ENCODE data around the gene PBLD.
A peak's percentile ranks its signal among the peaks of the same experiment; 100 is the strongest.

Gene PBLD

DNA sequence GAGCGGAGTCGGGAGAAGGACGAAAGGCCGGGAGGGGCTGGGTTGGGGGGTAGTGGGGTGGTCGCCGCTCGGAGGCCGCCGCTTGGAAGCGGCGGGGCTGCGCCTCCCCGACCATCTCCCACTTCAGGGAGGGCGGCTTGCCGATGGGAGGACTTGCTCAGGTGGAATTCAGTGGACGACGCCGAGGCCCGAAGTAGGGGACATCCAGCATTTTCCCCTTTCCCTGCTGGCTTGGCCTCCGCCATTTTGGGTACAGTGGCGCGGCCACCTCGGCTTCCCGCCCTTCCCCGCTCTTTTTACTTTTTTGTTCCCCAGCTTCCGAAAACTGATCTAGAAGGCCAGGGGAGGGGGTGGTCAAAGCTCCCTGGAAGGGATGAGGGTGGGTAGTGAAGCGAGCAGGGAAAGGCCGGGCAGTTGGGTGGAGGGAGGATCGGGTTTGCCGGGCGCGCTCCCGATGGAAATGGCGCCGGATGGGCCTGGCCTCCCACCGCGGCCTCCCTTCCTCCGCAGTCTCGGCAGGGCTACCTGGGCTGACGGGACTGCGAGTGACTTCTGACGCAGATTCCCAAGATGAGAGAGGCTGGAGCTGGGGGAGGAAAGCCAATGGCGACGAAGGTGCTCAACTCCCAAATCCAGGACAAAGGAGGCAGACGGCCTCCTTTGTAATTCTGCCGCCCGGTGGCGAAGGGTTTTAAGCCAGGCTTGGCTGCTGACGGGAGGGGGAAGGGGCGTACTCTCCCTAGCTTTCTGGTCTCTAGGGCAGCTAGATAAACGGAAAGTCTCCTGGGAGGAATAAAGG is at the start of gene PBLD:
TSS of gene PBLD (minus strand) at position 670 of the 799 bp plus-strand sequence. CDS start 26,084 bp downstream, outside the sequence.
- DNase-seq = peak; percentile 85

GRCh38 chr10:68371604-68372003 is 38.9 kb upstream of the PBLD start:
- DNase-seq = no peak

DNA sequence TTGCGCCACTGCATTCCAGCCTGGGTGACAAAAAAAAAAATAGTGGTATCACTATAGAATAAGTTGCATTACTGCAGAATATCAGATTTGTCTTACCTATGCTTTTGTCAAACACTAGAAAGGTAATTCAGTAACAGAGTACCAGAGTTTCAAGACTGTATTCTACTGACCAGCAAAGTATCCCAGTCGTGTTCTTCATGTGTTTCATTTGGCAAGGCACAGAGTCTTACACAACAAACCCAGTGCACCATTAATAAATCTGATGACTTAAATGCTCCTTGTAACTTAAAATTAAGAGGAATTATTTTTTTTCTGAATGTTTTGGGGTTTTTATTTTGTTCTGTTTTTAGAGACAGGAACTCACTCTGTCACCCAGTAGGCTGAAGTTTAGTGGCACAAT is 34.4 kb upstream of the PBLD start:
- DNase-seq = no peak

DNA sequence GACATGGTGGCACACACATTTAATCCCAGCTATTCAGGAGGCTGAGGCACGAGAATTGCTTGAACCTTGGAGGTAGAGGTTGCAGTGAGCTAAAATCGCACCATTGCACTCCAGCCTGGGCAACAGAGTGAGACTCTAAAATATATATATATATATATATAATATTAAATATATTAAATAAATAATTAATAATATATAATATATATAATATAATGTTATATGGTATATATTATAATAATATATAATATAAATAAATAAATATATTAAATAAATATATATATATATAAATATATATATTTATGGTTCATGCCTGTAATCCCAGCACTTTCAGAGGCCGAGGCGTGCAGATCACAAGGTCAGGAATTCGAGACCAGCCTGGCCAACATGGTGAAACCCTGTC is 33.9 kb upstream of the PBLD start:
- no peak for DNase-seq

DNA sequence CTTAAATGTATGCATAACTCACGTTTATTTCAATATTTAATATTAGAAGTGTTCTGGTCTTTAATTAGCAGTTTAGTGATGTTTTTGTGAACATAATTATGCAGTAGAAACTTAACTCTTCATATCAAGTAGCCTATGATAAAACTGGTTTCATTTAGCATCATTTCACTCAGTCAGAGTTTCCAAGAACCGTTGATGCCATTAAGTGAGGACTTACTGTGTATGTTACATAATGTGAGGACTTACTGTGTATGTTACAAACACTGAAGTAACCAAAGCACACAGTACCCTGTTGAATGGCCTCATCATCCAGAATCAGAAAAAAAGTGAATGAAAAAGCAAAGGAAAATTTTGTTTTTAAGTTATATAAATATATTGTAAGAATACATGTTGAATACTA is 32.9 kb upstream of the PBLD start:
- DNase-seq = no peak

- no peak for DNase-seq
These were observed 31.6 kb upstream of the PBLD start for GRCh38 chr10:68364101-68364886.

DNA sequence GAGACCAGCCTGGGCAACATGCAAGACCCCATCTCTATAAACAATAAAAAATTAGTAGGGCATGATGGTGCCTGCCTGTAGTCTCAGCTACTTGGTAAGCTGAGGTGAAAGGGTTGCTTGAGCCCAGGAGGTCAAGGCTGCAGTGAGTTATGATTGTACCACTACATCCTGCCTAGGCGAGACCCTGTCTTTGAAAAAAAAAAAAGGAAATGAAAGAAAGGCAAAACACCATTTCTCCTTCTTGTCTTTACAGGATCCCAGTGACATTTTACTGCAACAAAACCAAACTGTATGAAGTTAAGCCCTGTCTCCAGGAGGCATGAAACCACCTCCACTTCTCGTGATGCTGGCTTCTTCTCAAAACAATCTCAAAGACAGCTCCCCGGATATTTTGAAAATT is 29.9 kb upstream of the PBLD start:
- DNase-seq = no peak

DNA sequence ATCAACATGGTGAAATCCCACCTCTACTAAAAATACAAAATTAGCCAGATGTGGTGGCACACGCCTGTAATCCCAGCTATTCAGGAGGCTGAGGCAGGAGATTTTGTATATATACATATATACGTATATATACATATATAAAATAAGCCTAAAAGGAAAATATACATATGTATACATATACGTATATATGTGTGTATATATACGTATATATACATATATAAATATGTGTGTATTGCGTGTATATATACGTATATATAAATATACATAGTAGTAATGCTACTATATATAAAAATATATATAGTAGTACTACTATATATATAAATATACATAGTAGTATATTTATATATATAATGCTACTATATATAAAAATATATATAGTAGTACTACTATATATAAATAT is 26.5 kb upstream of the PBLD start:
- no peak for DNase-seq

DNA sequence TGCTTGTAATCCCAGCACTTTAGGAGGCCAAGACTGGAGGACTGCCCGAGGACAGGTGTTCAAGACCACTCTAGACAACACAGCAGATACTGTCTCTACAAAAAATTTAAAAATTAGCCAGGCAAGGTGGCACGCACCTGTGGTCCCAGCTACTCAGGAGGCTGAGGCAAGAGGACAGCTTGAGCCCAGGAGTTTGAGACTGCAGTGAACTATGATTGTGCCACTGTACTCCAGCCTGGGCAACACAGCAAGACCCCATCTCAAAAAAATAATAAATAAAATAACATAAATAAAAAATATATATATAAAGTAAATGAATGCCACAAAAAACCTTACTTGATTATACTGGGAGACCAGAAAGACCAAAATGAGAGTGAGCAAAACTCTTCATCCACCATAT is 20.8 kb upstream of the PBLD start:
- no peak for DNase-seq

- DNase-seq = peak; percentile 73
These were observed 15.6 kb upstream of the PBLD start for GRCh38 chr10:68348265-68348741.

- no peak for DNase-seq
These were observed 14.0 kb upstream of the PBLD start for GRCh38 chr10:68346774-68347173.

GRCh38 chr10:68345621-68346020 is 12.9 kb upstream of the PBLD start:
- no peak for DNase-seq

DNA sequence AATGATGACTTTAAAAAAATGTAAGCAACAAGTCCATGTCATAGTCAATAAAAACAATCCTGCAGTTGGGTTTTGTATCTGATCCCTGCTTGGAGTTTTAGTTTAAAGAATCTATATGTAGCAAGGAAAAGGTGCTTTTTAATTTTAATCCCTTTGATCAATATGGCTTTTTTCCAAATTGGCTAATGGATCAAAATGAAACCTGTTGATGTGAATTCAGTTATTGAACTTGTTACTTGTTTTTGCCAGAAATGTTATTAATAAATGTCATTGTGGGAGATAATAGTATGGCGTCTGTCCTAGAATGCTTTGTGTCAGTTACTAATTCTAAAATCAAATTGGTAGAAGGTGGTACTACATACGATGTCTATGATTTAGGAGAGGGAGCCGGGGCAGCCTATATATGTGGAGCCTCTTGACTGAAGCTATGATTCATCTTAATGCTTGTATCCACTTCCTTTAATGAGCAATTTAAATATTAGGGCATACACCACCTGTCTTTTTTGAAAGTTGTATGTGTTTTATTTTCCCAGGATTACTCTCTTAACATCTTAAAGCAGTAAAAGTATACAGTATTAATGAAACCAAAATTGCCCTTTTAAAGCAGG is 10.3 kb upstream of the PBLD start:
- no peak for DNase-seq

DNA sequence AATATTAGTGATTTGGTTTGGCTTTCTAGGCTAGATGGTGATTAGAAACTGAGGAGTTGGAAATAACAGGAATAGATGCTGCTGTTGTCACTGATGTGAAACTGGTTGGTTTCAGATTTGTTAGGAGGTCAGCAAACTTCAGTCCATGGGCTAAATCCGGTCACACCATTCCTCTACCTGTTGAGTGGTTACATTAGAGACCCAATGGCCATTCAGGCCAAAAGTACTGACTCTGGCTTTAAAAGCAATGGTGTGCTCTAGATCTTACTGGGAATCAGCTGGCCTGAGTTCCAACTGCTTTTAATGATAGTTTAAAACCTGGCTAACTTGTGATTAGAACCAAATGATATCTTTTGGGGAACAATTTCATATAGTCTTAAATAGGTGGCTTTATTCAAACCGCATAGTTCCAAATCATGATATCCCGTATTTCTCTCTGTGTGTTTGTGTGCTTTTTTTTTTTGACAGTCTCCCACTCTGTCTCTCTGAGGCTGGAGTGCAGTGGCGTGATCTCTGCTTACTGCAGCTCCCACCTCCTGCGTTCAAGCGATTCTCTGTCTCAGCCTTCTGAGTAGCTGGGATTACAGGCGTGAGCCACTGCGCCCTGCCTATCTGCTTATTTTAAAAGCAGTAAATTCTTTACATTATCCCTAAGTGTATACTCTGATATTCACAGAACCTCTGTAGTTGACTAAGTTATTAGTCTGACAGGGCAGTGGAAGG is 7.8 kb upstream of the PBLD start:
- DNase-seq = no peak

DNA sequence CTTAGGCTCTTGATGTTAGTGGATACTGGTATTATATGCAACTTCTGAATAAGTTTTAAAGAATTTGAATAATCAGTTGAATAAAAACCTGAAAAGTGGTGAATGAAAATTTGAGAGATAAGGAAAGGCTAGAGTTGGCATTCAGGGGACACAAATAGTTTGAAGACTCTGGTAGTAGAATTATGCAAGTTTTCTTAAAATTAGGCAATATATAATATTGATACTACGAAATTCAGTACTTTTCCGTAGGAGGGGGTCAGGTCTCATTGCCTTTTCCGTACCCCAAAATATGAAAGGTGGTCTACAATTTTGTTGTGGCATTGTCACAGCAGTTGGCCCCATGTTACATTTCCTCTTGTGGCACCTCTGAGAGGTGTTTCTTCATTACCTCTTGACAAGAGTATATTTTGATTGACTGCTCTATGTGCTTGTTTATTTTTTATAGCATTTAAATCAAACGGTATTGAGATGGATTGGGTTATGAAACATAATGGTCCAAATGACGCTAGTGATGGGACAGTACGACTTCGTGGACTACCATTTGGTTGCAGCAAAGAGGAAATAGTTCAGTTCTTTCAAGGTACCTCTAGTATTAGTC is 4.1 kb upstream of the PBLD start:
- no peak for DNase-seq

DNA sequence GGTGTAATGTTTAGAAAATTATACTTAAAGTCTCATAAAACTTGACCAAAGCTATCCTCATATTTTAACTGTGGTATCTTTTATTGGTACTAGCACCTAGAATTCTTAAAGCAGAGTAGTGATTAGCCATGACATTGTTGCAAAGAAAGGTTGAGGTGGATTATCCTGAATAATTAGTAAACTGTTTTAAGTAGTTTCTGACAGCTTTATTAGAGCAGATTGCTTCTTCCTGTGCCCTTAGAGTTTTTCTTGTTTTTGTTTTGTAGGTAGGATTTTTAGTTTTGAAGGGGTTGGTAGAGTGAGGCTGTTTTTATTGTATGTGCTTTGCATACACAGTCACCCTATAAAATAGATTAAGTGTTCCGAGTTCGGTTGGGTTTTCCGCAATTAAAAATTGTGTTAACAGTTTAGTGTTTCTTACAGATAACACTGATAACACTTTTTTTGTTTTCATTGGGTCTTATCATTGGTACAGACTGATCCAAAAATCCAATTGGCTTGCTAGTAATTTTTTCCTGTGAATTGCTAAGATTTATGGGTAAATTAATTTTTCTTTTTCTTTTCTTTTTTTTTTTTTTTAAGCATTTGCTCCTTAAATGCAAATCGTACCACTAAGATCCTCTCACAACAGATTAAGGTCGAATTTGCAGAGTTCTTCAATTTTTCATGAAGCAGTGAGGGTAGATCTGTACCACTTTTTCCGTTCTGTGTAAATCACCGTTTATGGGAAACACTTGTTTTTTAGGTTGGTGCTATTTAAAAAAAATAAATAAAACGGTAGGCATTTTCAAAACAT is 2.1 kb upstream of the PBLD start:
- DNase-seq = peak; percentile 47

DNA sequence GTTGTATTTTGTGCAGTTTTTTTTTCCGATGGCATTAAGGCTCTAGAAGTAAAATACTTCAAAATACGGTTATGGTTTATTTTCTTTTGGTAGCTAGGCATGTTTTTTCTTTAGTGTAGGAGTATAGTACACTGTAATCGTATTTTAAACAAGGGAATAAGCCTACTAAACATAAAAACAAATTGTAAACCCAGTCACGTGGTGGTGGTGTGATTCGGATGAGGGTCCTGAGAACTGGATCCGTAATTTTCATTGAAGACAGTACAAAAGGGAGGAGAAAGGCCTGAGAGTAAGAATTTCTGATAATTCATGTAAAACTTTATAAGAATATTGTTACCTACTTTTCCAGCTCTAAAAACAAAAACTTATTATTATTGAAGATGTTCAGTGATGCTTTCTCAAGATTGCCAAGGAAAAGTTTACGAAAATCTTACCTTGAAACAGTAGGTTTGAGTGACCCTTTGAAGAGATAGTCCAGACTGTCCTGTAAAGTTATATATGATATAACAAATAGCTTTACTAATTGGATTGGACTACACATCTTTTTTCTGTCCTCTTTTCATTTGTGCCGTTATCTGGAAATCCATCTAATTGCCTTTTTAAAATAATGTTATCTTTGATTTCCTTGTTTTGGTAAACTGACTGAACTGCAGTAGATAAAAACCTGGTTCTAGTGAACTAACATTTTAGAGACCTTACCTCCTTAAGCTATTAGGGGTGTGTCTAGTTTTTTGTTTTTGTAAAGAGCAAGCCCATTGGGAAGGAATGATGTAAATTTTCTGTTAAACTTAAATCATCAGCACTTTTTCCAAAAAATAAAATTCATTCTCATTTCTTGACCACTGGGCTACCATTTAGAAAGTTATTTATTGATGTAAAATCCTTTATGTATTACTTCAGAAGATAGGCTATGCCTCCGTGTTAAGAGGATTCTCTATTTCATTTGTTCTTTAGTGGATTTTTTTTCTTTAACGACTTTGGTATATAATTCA is 1.0 kb upstream of the PBLD start:
- DNase-seq = peak; percentile 47

GRCh38 chr10:68333058-68333395 is 299 bp upstream of the PBLD start:
- no peak for DNase-seq

DNA sequence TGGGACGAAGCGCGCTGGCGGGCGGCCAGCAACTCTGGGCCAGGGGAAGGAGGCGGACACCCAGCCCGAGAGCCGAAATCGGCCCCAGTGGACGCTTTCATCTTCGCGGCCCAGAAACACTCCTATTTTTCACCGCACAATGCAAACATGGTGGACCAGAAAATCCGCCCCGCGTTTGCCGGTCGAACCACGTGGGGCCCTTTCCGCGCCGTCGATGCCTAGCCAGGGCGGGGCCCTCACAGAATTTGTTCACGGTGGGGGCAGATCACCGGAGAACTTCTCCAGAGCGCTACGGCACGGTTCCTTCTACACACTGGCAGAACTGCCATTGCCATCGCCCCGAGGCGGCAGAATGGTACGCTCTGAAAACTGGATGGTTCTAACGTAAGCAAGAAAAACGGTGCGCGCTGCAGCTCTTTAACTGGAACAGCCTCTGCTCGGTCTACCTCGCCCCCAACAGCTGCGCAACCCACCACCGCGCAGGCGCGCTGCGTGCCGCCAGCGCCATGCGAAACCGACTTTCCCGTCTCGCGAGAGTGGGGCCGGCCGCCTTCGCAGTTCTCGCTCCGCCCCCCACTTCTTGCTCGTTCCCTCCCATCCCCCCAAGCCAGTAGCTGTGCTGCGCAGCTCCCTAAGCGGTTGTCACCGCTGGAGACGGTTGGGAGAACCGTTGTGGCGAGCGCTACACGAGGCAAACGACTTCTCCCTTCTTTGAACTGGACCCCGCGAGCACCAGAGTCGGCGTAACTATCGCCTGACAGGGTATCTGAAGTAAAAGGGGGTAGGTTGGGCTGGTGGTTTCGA is 1.1 kb downstream of the PBLD start, which contains the start of gene HNRNPH3:
TSS of gene HNRNPH3 (plus strand) at position 610 of the 804 bp plus-strand sequence. CDS start 5,158 bp downstream, outside the sequence.
- peak; percentile 97 for DNase-seq
